ENCODE measurements around the gene ARRDC5.

- TF ChIP-seq CTCF (IDR thresholded peaks at IDR 0.05), result no peak
- no peak for TF ChIP-seq POLR2A (IDR thresholded peaks at IDR 0.05)
Observed at GRCh38 chr19:4843647-4843965, 59.1 kb downstream of the ARRDC5 start.
